ENCODE data around the gene PCDHAC2. TPM values are rescaled to one million over a fixed set of nuclear protein-coding genes. Genes with fewer than 3 reads are reported as not detected.

The PCDHAC2 gene
- total RNA-seq, 1 donor from 2014 or later, result 1.9 TPM

GRCh38 chr5:140946578-140946977, 19.7 kb upstream of the PCDHAC2 start:
- Mint-ChIP-seq H3K9me3 (peaks cover 13% of the 10 kb centered on the region), H3K36me3 (peaks cover 3% of the 10 kb centered on the region), H3K4me3 (no peak overlapping the region), H3K27ac (no peak overlapping the region), H3K4me1 (no peaks in the 10 kb centered on the region), H3K27me3 (ENCODE audit: insufficient read depth, low read depth) (no peaks in the 10 kb centered on the region)
- no peaks in the 10 kb centered on the region for H3K36me3 ChIP-seq
- no peaks in the 10 kb centered on the region for H4K20me1 ChIP-seq (ENCODE audit: low read depth)
- H3K79me2 ChIP-seq (ENCODE audit: low read depth), result no peaks in the 10 kb centered on the region
- H3K27me3 ChIP-seq, result no peaks in the 10 kb centered on the region
- TF ChIP-seq CTCF (IDR thresholded peaks at IDR 0.05), result no peak
- no peak for TF ChIP-seq EZH2 (IDR thresholded peaks at IDR 0.05)
- no peak for TF ChIP-seq EZH2phosphoT487 (IDR thresholded peaks at IDR 0.05)
- peaks cover 4% of the 10 kb centered on the region for H3K9me3 ChIP-seq (ENCODE audit: low read depth)
- H3K4me2 ChIP-seq, result no peak overlapping the region
- no peak for DNase-seq (ENCODE audit: low spot score)
- H3K27ac ChIP-seq, result no peak overlapping the region
- H3F3A ChIP-seq (ENCODE audit: low read depth), result no peaks in the 10 kb centered on the region
- no peak overlapping the region for H3K9ac ChIP-seq
- H3K4me3 ChIP-seq, result no peak overlapping the region
- no peaks in the 10 kb centered on the region for H3K4me1 ChIP-seq
- H2AFZ ChIP-seq (replicated peaks), result no peak overlapping the region

- TF ChIP-seq EZH2phosphoT487 (IDR thresholded peaks at IDR 0.05) (no peak), EZH2 (IDR thresholded peaks at IDR 0.05) (no peak), CTCF (IDR thresholded peaks at IDR 0.05) (no peak)
- Histone ChIP-seq H3K79me2 (ENCODE audit: low read depth) (no peaks in the 10 kb centered on the region), H3K27ac (no peak overlapping the region), H3K4me3 (no peak overlapping the region), H3K9ac (no peak overlapping the region), H3K4me2 (no peak overlapping the region), H3K36me3 (no peaks in the 10 kb centered on the region), H3K27me3 (no peaks in the 10 kb centered on the region), H3K9me3 (ENCODE audit: low read depth) (no peaks in the 10 kb centered on the region), H3K4me1 (no peaks in the 10 kb centered on the region), H3F3A (ENCODE audit: low read depth) (no peaks in the 10 kb centered on the region), H2AFZ (replicated peaks) (no peak overlapping the region), H4K20me1 (ENCODE audit: low read depth) (no peaks in the 10 kb centered on the region)
- DNase-seq (ENCODE audit: low spot score), result no peak
- Mint-ChIP-seq H3K4me1 (no peaks in the 10 kb centered on the region), H3K27me3 (ENCODE audit: insufficient read depth, low read depth) (no peaks in the 10 kb centered on the region), H3K36me3 (peaks cover 3% of the 10 kb centered on the region), H3K9me3 (peaks cover 20% of the 10 kb centered on the region), H3K4me3 (no peak overlapping the region), H3K27ac (no peak overlapping the region)
Measured at GRCh38 chr5:140951636-140952035, 14.6 kb upstream of the PCDHAC2 start.

GRCh38 chr5:140953234-140953633, 13.0 kb upstream of the PCDHAC2 start:
- Mint-ChIP-seq H3K4me1 (no peaks in the 10 kb centered on the region), H3K27me3 (ENCODE audit: insufficient read depth, low read depth) (no peaks in the 10 kb centered on the region), H3K36me3 (peaks cover 3% of the 10 kb centered on the region), H3K4me3 (no peak overlapping the region), H3K27ac (no peak overlapping the region), H3K9me3 (peaks cover 20% of the 10 kb centered on the region)
- H3K27me3 ChIP-seq, result no peaks in the 10 kb centered on the region
- TF ChIP-seq EZH2phosphoT487 (IDR thresholded peaks at IDR 0.05) (no peak), CTCF (IDR thresholded peaks at IDR 0.05) (no peak), EZH2 (IDR thresholded peaks at IDR 0.05) (no peak)
- no peak overlapping the region for H3K9ac ChIP-seq
- no peak overlapping the region for H2AFZ ChIP-seq (replicated peaks)
- H3K79me2 ChIP-seq (ENCODE audit: low read depth), result no peaks in the 10 kb centered on the region
- H3K27ac ChIP-seq, result no peak overlapping the region
- no peaks in the 10 kb centered on the region for H4K20me1 ChIP-seq (ENCODE audit: low read depth)
- H3K4me3 ChIP-seq, result no peak overlapping the region
- no peaks in the 10 kb centered on the region for H3F3A ChIP-seq (ENCODE audit: low read depth)
- no peak overlapping the region for H3K4me2 ChIP-seq
- H3K36me3 ChIP-seq, result no peaks in the 10 kb centered on the region
- no peaks in the 10 kb centered on the region for H3K4me1 ChIP-seq
- peak; percentile 13 for DNase-seq (ENCODE audit: low spot score)
- H3K9me3 ChIP-seq (ENCODE audit: low read depth), result no peaks in the 10 kb centered on the region

Measured in neural progenitor cell (in vitro differentiated cells).